Activated CD4-positive, CD25-positive, alpha-beta regulatory T cell treated with anti-CD3 and anti-CD28 coated beads, Interleukin-2, amount 50 U/mL, for 24 hours (primary cell): ENCODE results near the gene PRDX4.
"Not testable (repeated sequence)": the region's sequence is repeated elsewhere in the genome, so short reads cannot be mapped to it uniquely, and the experiment has no call there.

Source experiments
- ATAC-seq, 2 donors: fragments of 150-1000 bp; cut with Tn5 transposase; one replicate each; pipeline ENCODE4 v1.10.0; 2021; ENCODE audit warnings: mild to moderate bottlenecking in 1 of 2, moderate library complexity in 1 of 2

The PRDX4 gene

GRCh38 chrX:23676486-23676885 lies 9.2 kb downstream of the PRDX4 start:
- not testable (repeated sequence) for ATAC-seq

- no peak for ATAC-seq
These were observed 24.9 kb downstream of the PRDX4 start for GRCh38 chrX:23692166-23692565.

GRCh38 chrX:23694606-23695005 lies 27.3 kb downstream of the PRDX4 start:
- ATAC-seq: peak in 1 of 2 donors; percentile 41

DNA sequence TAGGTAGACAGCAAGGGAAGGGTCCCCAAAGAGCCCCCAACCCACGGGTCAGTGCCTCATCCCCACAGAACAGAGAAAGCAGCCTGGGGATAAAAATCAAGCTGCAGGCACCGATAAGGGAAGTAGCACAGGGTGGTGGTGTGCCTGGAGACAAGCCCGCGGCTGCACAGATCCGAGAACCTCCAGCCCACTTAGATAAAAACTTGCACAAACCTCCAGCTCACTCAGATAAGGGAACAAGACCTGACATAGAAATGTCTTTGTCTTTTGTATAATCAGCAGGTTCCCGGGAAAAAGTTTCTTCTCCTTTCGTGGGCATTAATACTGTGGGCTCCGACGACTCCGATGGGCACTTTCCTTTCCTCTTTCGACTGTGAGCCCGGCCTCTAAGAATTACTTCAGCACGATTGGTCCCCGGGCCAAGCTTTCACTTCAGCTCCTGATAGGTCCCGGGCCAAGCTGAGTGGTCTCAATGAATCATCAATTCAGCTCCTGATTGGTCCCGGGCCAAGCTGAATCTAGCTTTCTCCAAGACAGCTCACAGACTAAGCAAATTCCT lies 32.4 kb downstream of the PRDX4 start:
- ATAC-seq: peak in 1 of 2 donors; percentile 45

DNA sequence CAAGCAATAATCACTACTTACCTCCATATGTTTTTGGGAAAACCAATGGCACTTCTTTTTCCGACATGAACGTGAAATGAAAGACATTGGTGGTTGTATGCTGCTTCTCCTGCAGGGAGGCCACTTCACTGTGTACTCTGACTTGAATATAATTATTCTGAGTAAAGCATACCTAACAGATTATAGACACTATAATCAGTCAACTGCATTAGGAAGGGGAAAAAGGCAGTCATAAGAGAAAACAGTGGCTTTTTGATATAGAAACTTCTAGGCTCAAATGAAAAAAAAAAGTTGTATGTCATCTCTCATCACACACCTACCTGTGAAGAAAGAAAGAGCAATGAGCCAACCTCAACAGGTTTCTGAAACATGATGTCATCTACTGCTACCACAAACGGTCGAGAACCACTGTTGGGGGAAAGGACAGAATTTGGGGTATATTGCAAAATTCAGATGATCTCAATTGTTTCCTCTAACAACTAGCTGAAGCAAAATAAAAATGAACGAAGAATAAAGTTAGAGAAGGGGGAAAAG lies 37.4 kb downstream of the PRDX4 start:
- ATAC-seq: peak in 1 of 2 donors; percentile 45

- ATAC-seq: no peak
These were observed 37.9 kb downstream of the PRDX4 start for GRCh38 chrX:23705235-23705634.

GRCh38 chrX:23720117-23720677 lies 52.9 kb downstream of the PRDX4 start:
- no peak for ATAC-seq

GRCh38 chrX:23726191-23726590 lies 58.9 kb downstream of the PRDX4 start:
- no peak for ATAC-seq

DNA sequence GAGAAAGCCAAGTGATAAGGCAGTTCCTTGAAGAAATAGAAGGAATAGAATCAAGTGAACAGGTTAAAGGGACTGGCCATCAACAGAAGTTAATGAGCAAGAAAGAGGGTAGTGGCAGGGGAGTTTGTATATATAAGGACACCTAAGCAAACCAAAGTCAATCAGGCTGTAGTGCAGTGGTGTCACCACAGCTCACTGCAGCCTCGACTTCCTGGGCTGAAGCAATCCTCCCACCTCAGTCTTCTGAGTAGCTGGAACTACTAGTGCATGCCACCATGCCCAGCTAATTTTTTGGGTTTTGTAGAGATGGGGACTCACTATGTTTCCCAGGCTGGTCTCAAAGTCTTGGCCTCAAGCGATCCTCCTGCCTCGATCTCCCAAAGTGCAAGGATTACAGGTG lies 59.9 kb downstream of the PRDX4 start:
- ATAC-seq: no peak

DNA sequence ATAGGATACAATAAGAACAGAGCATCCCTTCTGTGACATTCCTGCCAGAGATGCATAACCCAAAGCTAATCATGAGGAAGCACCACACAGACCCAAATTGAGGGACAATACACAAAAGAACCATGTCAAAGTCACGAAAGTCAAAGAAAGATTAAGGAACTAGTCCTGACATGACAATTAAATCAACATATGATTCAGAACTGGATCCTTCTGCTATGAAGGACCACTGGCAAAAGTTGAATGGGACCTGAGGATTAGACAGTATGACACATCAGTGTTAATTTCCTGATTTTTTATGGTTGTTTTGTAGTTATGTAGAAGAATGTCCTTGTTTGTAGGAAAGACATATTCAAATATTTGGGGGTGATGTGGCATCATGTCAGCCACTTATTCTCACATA lies 61.9 kb downstream of the PRDX4 start:
- no peak for ATAC-seq

GRCh38 chrX:23731951-23732350 lies 64.7 kb downstream of the PRDX4 start:
- ATAC-seq: no peak

GRCh38 chrX:23732704-23733103 lies 65.4 kb downstream of the PRDX4 start:
- ATAC-seq: peak; percentile 91 to 94
